ENCODE results near the gene RAB40B. TPM values are rescaled to one million over a fixed set of nuclear protein-coding genes. Genes with fewer than 3 reads are reported as not detected.
A peak's percentile ranks its signal among the peaks of the same experiment; 100 is the strongest.

RAB40B gene
- total and polyA plus RNA-seq, 2 of the 13 experiments (the other 11 are each of a cell fraction or from before 2014, with no cell fraction given) = 6.2 to 6.5 TPM

DNA sequence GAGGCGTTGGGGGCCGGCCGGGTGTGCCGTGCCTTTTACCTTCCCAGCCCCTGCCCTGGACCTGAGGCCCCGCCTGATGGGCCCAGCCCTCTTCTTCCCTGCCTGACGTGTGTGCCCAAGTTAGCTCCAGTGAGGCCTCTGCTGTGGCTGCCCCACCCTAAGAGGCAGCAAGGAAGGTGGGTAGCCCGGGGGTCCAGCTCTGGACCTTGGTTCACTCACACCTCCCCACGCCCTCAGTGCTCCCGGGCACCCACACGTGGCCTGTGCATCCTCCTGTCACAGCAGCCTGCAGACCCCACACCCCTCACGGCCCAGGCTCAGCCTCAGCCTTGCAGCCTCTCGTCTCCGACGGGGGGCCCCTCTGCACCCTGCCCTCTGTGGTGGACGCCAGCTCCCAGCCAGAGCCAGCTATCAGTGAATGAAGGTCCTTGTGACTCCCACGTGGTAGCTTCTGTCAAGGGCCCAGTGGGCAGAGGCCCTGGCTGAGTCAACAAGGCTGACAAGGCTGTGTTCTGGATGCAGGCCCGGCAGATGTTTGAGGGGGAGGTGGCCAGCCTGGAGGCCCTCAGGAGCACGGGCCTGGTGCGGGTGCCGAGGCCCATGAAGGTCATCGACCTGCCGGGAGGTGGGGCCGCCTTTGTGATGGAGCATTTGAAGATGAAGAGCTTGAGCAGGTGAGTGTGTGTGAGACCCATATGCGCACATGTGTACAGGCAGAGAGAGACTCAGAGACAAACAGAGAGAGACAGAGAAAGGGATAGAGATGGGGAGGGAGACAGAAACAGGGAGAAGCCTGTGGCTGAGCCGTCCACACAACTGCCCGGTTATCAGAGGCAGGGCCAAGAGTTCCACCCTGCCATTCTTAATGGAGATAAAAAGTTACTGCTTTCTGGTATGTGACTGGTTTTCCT is 39.7 kb upstream of the RAB40B start (continued):
- TF ChIP-seq NFRKB (IDR thresholded peaks at IDR 0.05) (no peak), ZNF737 (CRISPR knock-in tag; IDR thresholded peaks at IDR 0.05; ENCODE audit: borderline replicate concordance) (peak; percentile 93; the same call in 1 of the 2 replicates), HOXD1 (CRISPR knock-in tag; IDR thresholded peaks at IDR 0.05) (peak; percentile 97), ZNF772 (CRISPR knock-in tag; IDR thresholded peaks at IDR 0.05) (peak; percentile 100), ZNF292 (CRISPR knock-in tag; IDR thresholded peaks at IDR 0.05; ENCODE audit: borderline replicate concordance, low read depth) (peak; percentile 100), GATA4 (IDR thresholded peaks at IDR 0.05; ENCODE audit: borderline replicate concordance, low read depth) (no peak; the same call in 1 of the 2 replicates), ASH2L (IDR thresholded peaks at IDR 0.05; ENCODE audit: insufficient read length, low read depth, low read length) (peak; percentile 60), ELF1 (CRISPR knock-in tag; IDR thresholded peaks at IDR 0.05) (peak; percentile 73), KLF15 (CRISPR knock-in tag; IDR thresholded peaks at IDR 0.05; ENCODE audit: borderline replicate concordance) (peak; percentile 99), NFE2L1 (CRISPR knock-in tag; IDR thresholded peaks at IDR 0.05; ENCODE audit: borderline replicate concordance) (peak; percentile 83; the same call in 1 of the 2 replicates), ZNF614 (CRISPR knock-in tag; IDR thresholded peaks at IDR 0.05; ENCODE audit: borderline replicate concordance) (peak; percentile 100), NFIC (IDR thresholded peaks at IDR 0.05; ENCODE audit: low read length) (no peak), ZNF468 (CRISPR knock-in tag; IDR thresholded peaks at IDR 0.05) (peak; percentile 86; the same call in 1 of the 2 replicates), MEF2D (CRISPR knock-in tag; IDR thresholded peaks at IDR 0.05) (peak; percentile 99), SIN3B (IDR thresholded peaks at IDR 0.05; ENCODE audit: low read length) (no peak), ZNF432 (CRISPR knock-in tag; IDR thresholded peaks at IDR 0.05; ENCODE audit: borderline replicate concordance) (no peak; the same call in 1 of the 2 replicates), ATM (IDR thresholded peaks at IDR 0.05; ENCODE audit: borderline replicate concordance) (no peak)
- TF ChIP-seq, protein P1, sequence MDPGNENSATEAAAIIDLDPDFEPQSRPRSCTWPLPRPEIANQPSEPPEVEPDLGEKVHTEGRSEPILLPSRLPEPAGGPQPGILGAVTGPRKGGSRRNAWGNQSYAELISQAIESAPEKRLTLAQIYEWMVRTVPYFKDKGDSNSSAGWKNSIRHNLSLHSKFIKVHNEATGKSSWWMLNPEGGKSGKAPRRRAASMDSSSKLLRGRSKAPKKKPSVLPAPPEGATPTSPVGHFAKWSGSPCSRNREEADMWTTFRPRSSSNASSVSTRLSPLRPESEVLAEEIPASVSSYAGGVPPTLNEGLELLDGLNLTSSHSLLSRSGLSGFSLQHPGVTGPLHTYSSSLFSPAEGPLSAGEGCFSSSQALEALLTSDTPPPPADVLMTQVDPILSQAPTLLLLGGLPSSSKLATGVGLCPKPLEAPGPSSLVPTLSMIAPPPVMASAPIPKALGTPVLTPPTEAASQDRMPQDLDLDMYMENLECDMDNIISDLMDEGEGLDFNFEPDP (CRISPR knock-in tag; conservative IDR thresholded peaks at IDR 0.05) = peak; percentile 96
- TF ChIP-seq, protein P2, sequence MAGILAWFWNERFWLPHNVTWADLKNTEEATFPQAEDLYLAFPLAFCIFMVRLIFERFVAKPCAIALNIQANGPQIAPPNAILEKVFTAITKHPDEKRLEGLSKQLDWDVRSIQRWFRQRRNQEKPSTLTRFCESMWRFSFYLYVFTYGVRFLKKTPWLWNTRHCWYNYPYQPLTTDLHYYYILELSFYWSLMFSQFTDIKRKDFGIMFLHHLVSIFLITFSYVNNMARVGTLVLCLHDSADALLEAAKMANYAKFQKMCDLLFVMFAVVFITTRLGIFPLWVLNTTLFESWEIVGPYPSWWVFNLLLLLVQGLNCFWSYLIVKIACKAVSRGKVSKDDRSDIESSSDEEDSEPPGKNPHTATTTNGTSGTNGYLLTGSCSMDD (CRISPR knock-in tag; IDR thresholded peaks at IDR 0.05) = peak; percentile 96; the same call in 1 of the 2 replicates
- TF ChIP-seq, protein P3, sequence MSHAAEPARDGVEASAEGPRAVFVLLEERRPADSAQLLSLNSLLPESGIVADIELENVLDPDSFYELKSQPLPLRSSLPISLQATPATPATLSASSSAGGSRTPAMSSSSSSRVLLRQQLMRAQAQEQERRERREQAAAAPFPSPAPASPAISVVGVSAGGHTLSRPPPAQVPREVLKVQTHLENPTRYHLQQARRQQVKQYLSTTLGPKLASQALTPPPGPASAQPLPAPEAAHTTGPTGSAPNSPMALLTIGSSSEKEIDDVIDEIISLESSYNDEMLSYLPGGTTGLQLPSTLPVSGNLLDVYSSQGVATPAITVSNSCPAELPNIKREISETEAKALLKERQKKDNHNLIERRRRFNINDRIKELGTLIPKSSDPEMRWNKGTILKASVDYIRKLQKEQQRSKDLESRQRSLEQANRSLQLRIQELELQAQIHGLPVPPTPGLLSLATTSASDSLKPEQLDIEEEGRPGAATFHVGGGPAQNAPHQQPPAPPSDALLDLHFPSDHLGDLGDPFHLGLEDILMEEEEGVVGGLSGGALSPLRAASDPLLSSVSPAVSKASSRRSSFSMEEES (CRISPR knock-in tag; IDR thresholded peaks at IDR 0.05) = peak; percentile 100
- TF ChIP-seq, protein P4, sequence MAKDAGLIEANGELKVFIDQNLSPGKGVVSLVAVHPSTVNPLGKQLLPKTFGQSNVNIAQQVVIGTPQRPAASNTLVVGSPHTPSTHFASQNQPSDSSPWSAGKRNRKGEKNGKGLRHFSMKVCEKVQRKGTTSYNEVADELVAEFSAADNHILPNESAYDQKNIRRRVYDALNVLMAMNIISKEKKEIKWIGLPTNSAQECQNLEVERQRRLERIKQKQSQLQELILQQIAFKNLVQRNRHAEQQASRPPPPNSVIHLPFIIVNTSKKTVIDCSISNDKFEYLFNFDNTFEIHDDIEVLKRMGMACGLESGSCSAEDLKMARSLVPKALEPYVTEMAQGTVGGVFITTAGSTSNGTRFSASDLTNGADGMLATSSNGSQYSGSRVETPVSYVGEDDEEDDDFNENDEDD (CRISPR knock-in tag; IDR thresholded peaks at IDR 0.05; ENCODE audit: borderline replicate concordance) = peak; percentile 98
- TF ChIP-seq, protein P5, sequence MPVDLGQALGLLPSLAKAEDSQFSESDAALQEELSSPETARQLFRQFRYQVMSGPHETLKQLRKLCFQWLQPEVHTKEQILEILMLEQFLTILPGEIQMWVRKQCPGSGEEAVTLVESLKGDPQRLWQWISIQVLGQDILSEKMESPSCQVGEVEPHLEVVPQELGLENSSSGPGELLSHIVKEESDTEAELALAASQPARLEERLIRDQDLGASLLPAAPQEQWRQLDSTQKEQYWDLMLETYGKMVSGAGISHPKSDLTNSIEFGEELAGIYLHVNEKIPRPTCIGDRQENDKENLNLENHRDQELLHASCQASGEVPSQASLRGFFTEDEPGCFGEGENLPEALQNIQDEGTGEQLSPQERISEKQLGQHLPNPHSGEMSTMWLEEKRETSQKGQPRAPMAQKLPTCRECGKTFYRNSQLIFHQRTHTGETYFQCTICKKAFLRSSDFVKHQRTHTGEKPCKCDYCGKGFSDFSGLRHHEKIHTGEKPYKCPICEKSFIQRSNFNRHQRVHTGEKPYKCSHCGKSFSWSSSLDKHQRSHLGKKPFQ (CRISPR knock-in tag; IDR thresholded peaks at IDR 0.05; ENCODE audit: insufficient replicate concordance) = peak; percentile 96
